Neural crest cell (in vitro differentiated cells): ENCODE results near the gene RPP25. TPM values are rescaled to one million over a fixed set of nuclear protein-coding genes. Genes with fewer than 3 reads are reported as not detected.

Source experiments
- DNase-seq: peaks from one replicate; pipeline ENCODE4 v3.0.0; 2021; ENCODE audit warnings: low read depth, mixed read lengths, low spot score
- H3K27ac Mint-ChIP-seq: one replicate; pipeline ENCODE4 v1.8.0; 2021; ENCODE audit warnings: mild to moderate bottlenecking, mixed read lengths; ENCODE audit not compliant: unreplicated experiment
- H3K27me3 Mint-ChIP-seq: 2 replicates; pipeline ENCODE4 v1.8.0; 2021; ENCODE audit warnings: low read depth, mild to moderate bottlenecking, mixed read lengths
- H3K36me3 Mint-ChIP-seq: 2 replicates; pipeline ENCODE4 v1.8.0; 2021; ENCODE audit warnings: low read depth, mild to moderate bottlenecking, mixed read lengths
- H3K4me1 Mint-ChIP-seq: 2 replicates; pipeline ENCODE4 v1.8.0; 2021; ENCODE audit warnings: mixed read lengths
- H3K4me3 Mint-ChIP-seq: one replicate; pipeline ENCODE4 v1.8.0; 2021; ENCODE audit warnings: mild to moderate bottlenecking, mixed read lengths
- H3K9me3 Mint-ChIP-seq: 2 replicates; pipeline ENCODE4 v1.8.0; 2021; ENCODE audit warnings: mixed read lengths
- long read RNA-seq: library from polyadenylated mRNA; unstranded; transcript quantifications from one replicate; pipeline ENCODE4 v2.0.0, GENCODE V29; 2020
- total RNA-seq: library from RNA; stranded (reverse); gene quantifications from 2 replicates; pipeline ENCODE4 v1.2.1, GENCODE V29; 2021
- TF ChIP-seq, protein P1 (sequence below): fragments of 200-600 bp; sonication (generic); conservative IDR thresholded peaks from 2 replicates; pipeline ENCODE4 v1.5.0; 2021; ENCODE audit warnings: antibody characterized with exemption, mild to moderate bottlenecking

Gene RPP25, protein sequence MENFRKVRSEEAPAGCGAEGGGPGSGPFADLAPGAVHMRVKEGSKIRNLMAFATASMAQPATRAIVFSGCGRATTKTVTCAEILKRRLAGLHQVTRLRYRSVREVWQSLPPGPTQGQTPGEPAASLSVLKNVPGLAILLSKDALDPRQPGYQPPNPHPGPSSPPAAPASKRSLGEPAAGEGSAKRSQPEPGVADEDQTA
- 6.2 and 6.3 TPM in 2 replicates for total RNA-seq
- long read RNA-seq, partial matches to known transcripts = 0 of 1 reads
- long read RNA-seq, other reads (novel, unspliced or antisense) = 0 of 1 reads

DNA sequence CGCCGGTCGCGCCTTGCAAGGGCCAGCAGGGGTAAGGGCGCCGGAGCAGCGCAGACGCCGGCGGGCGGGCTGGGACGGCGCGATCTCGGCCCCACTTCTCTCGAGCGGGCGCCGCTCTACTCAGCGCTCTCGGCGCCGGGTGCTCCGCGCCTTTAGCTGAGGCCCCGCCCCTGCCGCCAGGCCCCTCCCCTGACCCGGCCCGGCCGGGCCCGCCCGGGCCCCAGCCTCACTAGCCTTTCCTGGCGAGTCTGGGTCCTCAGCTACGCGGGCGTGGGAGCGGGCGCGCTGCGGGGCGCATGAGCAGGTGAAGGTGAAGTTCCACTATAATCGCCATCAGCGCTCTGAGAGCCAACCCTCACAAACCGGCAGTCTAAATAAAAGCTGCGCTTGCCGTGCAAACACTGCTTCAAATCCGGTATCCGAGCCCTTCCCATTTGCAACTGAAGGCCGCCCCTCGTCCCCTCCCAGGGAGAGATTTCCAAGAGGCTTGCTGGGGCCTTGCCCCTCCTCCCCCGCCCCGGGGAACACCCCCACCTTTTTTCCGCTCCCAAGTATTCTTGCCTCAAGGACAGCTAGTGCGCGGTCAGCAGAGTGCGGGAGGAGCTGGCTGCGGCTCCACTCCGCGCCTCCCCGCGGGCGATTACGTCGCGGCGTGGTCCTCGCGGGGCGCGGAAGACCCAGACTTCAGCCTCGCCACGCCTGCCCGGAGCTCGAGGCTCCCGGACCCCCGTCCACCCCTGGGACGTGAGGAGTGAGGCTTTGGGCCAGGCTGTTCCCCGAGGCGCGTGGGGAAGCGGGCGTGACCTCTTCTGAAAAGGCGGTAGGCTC lies at the start of gene RPP25:
TSS of gene RPP25 (minus strand) at position 125 of the 828 bp plus-strand sequence. CDS start 189 bp downstream, outside the sequence.
- peak; percentile 56 for DNase-seq
- Mint-ChIP-seq H3K27ac (no peak within 1 kb of the TSS), H3K4me3 (peak within 1 kb of the TSS; percentile 77), H3K36me3 (no peaks in the 10 kb centered on the region), H3K4me1 (peaks cover 25% of the 10 kb centered on the region), H3K9me3 (no peaks in the 10 kb centered on the region), H3K27me3 (peaks cover 75% of the 10 kb centered on the region)
- TF ChIP-seq, protein P1, sequence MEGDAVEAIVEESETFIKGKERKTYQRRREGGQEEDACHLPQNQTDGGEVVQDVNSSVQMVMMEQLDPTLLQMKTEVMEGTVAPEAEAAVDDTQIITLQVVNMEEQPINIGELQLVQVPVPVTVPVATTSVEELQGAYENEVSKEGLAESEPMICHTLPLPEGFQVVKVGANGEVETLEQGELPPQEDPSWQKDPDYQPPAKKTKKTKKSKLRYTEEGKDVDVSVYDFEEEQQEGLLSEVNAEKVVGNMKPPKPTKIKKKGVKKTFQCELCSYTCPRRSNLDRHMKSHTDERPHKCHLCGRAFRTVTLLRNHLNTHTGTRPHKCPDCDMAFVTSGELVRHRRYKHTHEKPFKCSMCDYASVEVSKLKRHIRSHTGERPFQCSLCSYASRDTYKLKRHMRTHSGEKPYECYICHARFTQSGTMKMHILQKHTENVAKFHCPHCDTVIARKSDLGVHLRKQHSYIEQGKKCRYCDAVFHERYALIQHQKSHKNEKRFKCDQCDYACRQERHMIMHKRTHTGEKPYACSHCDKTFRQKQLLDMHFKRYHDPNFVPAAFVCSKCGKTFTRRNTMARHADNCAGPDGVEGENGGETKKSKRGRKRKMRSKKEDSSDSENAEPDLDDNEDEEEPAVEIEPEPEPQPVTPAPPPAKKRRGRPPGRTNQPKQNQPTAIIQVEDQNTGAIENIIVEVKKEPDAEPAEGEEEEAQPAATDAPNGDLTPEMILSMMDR = no peak

DNA sequence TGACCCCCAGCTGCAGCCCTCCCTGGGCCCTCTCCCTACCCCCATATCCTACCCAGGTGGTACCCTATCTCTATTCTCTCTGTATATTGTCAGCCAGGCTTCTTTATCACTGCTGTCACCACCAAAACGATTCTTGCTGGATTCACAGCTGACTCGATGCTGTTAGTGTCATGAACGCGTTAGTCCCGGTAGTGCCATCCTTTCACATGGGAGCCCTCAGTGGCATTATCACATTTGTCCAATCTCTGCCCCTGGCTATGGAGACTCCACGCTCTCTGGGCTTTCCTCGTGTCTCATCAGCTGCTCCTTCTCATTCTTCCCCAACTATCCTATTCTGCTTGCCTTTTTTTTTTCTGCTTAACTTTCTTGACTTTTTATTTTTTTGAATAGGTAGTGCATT lies 45.8 kb upstream of the RPP25 start:
- TF ChIP-seq, protein P1 = no peak
- no peak for DNase-seq
- Mint-ChIP-seq H3K4me3 (no peak overlapping the region), H3K27ac (no peak overlapping the region), H3K36me3 (peaks cover 8% of the 10 kb centered on the region), H3K4me1 (no peaks in the 10 kb centered on the region), H3K9me3 (peaks cover 3% of the 10 kb centered on the region), H3K27me3 (peaks cover 9% of the 10 kb centered on the region)

DNA sequence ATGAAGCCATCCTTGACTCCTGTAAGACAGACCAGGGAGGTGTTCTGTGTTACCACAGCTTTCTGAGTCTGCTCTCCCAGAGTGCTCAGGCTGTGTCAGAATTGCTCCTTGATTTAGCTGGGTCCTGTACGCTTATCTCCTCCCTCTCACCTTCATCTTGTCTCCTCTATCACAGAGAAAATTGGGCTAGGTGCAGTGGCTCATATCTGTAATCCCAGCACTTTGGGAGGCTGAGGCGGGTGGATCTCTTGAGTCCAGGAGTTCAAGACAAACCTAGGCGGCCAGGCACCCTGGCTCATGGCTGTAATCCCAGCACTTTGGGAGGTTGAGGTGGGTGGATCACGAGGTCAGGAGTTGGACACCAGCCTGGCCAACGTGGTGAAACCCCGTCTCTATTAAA lies 44.7 kb upstream of the RPP25 start:
- Mint-ChIP-seq H3K4me1 (peaks cover 4% of the 10 kb centered on the region), H3K27ac (no peak overlapping the region)
- no peak for DNase-seq

DNA sequence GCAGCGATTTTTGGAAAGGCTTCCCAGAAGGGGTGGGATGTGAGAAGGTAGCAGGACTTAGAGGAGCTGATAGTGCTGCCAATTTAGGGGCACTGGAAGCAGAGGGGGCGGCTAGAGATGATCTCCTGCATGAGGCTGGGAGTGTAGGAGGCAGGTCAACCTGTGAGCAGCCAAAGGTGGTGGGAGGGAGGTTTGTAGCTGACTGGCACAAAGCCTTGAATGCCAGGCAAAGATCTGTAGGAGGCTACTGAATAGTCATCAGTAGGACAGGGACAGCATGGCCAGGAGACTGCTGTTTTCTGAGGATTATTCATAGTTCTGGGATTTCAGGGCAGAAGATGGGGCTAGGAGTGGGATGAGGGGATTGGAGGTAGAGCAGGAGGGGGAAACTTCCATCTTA lies 41.0 kb upstream of the RPP25 start:
- H3K4me1 Mint-ChIP-seq = peaks cover 16% of the 10 kb centered on the region

More for the DNA sequence above, 44.7 kb upstream of the RPP25 start:
- peaks cover 19% of the 10 kb centered on the region for H3K27me3 Mint-ChIP-seq
- H3K9me3 Mint-ChIP-seq = peaks cover 5% of the 10 kb centered on the region
- TF ChIP-seq, protein P1 = no peak
- no peak overlapping the region for H3K4me3 Mint-ChIP-seq
- peaks cover 10% of the 10 kb centered on the region for H3K36me3 Mint-ChIP-seq

DNA sequence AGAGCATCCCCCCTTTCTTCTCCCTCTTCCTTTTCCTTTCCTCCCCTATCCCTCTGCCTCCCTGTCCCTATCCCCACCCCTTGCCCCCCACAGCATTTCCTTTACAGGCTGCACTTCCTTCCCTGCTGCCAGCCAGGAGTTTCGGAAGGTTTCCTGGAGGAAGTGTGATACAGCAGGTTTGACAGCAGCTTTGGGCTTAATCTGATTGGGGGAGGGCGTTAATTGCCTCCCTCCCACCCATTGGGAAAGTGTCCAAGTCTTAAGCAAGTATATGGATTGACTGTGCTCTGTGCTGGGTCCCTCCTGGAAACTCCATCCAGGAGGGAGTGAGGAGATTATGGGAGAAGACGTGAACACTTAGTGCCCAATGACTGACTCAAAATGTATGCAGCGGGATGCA lies 40.6 kb upstream of the RPP25 start:
- TF ChIP-seq, protein P1 = no peak
- H3K27me3 Mint-ChIP-seq = peaks cover 43% of the 10 kb centered on the region
- H3K4me1 Mint-ChIP-seq = peaks cover 16% of the 10 kb centered on the region
- no peak overlapping the region for H3K27ac Mint-ChIP-seq
- no peak for DNase-seq
- peaks cover 5% of the 10 kb centered on the region for H3K9me3 Mint-ChIP-seq
- peaks cover 10% of the 10 kb centered on the region for H3K36me3 Mint-ChIP-seq
- peak overlapping the region; percentile 59 for H3K4me3 Mint-ChIP-seq

More for the DNA sequence above, 41.0 kb upstream of the RPP25 start:
- Mint-ChIP-seq H3K4me3 (peak overlapping the region; percentile 59), H3K9me3 (peaks cover 5% of the 10 kb centered on the region), H3K27me3 (peaks cover 39% of the 10 kb centered on the region), H3K36me3 (peaks cover 10% of the 10 kb centered on the region), H3K27ac (no peak overlapping the region)
- TF ChIP-seq, protein P1 = no peak
- DNase-seq = no peak
